ENCODE results near the gene CDHR2. TPM values are rescaled to one million over a fixed set of nuclear protein-coding genes. Genes with fewer than 3 reads are reported as not detected.

Gene CDHR2
- total RNA-seq, 4 donors from 2014 or later, result not detected

- TF ChIP-seq, protein P1, sequence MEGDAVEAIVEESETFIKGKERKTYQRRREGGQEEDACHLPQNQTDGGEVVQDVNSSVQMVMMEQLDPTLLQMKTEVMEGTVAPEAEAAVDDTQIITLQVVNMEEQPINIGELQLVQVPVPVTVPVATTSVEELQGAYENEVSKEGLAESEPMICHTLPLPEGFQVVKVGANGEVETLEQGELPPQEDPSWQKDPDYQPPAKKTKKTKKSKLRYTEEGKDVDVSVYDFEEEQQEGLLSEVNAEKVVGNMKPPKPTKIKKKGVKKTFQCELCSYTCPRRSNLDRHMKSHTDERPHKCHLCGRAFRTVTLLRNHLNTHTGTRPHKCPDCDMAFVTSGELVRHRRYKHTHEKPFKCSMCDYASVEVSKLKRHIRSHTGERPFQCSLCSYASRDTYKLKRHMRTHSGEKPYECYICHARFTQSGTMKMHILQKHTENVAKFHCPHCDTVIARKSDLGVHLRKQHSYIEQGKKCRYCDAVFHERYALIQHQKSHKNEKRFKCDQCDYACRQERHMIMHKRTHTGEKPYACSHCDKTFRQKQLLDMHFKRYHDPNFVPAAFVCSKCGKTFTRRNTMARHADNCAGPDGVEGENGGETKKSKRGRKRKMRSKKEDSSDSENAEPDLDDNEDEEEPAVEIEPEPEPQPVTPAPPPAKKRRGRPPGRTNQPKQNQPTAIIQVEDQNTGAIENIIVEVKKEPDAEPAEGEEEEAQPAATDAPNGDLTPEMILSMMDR (IDR thresholded peaks at IDR 0.05), result no peak
- DNase-seq (ENCODE audit: low spot score) (peak; percentile 92), ATAC-seq (ENCODE audit: low FRiP score) (peak; percentile 85)
Measured at GRCh38 chr5:176536902-176537553, 12.1 kb upstream of the CDHR2 start, which contains the start of gene RNF44. TSS of gene RNF44 (minus strand) at chr5:176537402. CDS start at chr5:176532472, 4,930 bp downstream.

DNA sequence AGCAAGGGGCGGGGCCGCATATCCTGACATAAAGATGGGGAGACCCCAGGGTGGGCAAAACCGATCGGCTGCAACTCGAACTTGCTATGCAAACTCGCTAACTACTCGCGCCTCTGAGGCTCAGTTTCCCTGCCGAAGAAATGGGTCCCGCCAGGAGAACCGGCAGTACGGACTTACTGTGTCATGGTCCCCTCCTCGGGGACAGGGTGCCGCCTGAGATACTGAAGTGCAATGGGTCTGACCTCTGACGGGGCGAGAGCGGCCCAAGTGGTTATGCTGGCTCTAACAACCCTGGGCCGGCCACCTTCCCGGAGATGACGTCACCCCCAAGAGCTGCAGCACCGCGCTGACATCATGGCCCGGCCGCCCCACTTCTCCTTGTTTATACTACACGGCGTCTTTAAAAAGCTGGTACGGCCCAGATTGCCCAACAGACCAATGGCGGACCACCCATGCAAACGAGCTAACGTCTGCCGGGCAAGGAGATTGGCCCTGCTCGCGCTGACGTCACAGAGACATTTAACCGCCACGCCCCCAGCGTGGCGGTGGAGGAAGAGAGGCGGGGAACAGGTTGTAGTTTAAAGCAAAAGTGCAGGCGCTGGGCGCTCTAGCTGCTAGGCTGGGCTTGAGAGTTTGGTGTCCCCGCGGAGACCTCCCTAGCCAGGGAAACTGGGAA is 11.4 kb upstream of the CDHR2 start:
- ATAC-seq (ENCODE audit: low FRiP score) (peak; percentile 92), DNase-seq (ENCODE audit: low spot score) (peak; percentile 98)
- TF ChIP-seq, protein P1 (IDR thresholded peaks at IDR 0.05), result no peak

GRCh38 chr5:176538230-176538988 is 10.7 kb upstream of the CDHR2 start:
- TF ChIP-seq, protein P1 (IDR thresholded peaks at IDR 0.05), result no peak
- DNase-seq (ENCODE audit: low spot score) (no peak), ATAC-seq (ENCODE audit: low FRiP score) (no peak)

GRCh38 chr5:176538989-176539384 is 10.2 kb upstream of the CDHR2 start:
- TF ChIP-seq, protein P1 (IDR thresholded peaks at IDR 0.05), result no peak
- no peak for DNase-seq (ENCODE audit: low spot score)
- no peak for ATAC-seq (ENCODE audit: low FRiP score)

GRCh38 chr5:176540476-176540899 is 8.7 kb upstream of the CDHR2 start:
- ATAC-seq (ENCODE audit: low FRiP score), result no peak
- DNase-seq (ENCODE audit: low spot score), result no peak
- TF ChIP-seq, protein P1 (IDR thresholded peaks at IDR 0.05), result no peak

DNA sequence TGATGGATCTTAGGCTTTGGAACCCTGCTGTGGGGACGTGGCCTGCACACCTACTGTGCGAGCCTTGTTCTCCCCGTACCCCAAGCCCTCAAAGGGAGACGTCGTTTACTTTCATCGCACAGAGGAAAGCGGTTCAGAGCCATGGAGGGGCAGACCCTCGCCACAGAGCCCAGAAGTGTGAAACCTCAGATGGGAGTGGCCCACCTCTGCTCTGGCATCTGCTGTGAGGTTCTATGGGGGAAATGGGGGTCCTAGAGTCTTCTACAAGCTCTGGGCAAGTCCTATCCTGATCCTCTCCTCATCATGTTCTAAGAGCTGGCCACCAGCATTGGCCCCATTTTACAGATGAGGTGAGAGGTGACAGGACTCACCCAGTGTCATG is 8.2 kb upstream of the CDHR2 start:
- ATAC-seq (ENCODE audit: low FRiP score), result no peak
- TF ChIP-seq, protein P1 (IDR thresholded peaks at IDR 0.05), result no peak
- no peak for DNase-seq (ENCODE audit: low spot score)
